Nephron progenitor cell (in vitro differentiated cells): ENCODE results near the gene C12orf57.

ENCODE experiments used
- DNase-seq: peaks from one replicate; pipeline ENCODE4 v3.0.0; 2021
- H3K27ac Mint-ChIP-seq: 2 replicates; pipeline ENCODE4 v1.8.0; 2021; ENCODE audit warnings: mild to moderate bottlenecking, moderate library complexity, mixed read lengths
- H3K27me3 Mint-ChIP-seq: 2 replicates; pipeline ENCODE4 v1.8.0; 2021; ENCODE audit warnings: mild to moderate bottlenecking, low read depth, mixed read lengths; ENCODE audit not compliant: poor library complexity
- H3K36me3 Mint-ChIP-seq: 2 replicates; pipeline ENCODE4 v1.8.0; 2021; ENCODE audit warnings: low read depth, mixed read lengths
- H3K4me1 Mint-ChIP-seq: 2 replicates; pipeline ENCODE4 v1.8.0; 2021; ENCODE audit warnings: mixed read lengths
- H3K4me3 Mint-ChIP-seq: 2 replicates; pipeline ENCODE4 v1.8.0; 2021; ENCODE audit warnings: mild to moderate bottlenecking, moderate library complexity, mixed read lengths
- H3K9me3 Mint-ChIP-seq: 2 replicates; pipeline ENCODE4 v1.8.0; 2021; ENCODE audit warnings: mild to moderate bottlenecking, moderate library complexity, mixed read lengths
- TF ChIP-seq, protein P1 (sequence below): fragments of 200-600 bp; sonication (generic); IDR thresholded peaks from 2 replicates; pipeline ENCODE4 v1.5.0; 2021; ENCODE audit warnings: antibody characterized with exemption

Gene C12orf57

DNA sequence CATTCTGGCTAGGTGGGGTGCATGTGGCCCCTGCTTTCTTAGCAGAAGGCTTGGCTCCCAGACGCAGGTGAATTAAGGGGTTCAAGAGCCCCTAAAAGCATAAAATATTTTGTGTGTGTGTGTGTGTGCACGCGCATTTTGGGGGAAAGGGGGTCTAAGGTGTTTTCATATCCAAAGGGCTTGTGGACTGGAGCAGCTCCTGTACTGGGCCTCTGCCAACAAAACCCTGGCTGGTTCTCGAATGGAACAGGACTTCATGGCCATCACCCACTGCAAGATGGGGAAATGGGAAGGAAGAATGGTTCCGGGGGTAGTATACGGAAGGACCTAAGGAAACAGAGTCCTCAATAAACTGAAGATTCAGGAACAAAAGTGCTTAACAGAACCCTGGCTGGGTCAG lies 20.0 kb upstream of the C12orf57 start:
- peaks cover 20% of the 10 kb centered on the region for H3K36me3 Mint-ChIP-seq
- H3K4me1 Mint-ChIP-seq = peaks cover 76% of the 10 kb centered on the region
- H3K4me3 Mint-ChIP-seq = no peak overlapping the region
- TF ChIP-seq, protein P1, sequence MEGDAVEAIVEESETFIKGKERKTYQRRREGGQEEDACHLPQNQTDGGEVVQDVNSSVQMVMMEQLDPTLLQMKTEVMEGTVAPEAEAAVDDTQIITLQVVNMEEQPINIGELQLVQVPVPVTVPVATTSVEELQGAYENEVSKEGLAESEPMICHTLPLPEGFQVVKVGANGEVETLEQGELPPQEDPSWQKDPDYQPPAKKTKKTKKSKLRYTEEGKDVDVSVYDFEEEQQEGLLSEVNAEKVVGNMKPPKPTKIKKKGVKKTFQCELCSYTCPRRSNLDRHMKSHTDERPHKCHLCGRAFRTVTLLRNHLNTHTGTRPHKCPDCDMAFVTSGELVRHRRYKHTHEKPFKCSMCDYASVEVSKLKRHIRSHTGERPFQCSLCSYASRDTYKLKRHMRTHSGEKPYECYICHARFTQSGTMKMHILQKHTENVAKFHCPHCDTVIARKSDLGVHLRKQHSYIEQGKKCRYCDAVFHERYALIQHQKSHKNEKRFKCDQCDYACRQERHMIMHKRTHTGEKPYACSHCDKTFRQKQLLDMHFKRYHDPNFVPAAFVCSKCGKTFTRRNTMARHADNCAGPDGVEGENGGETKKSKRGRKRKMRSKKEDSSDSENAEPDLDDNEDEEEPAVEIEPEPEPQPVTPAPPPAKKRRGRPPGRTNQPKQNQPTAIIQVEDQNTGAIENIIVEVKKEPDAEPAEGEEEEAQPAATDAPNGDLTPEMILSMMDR = no peak
- DNase-seq = no peak
- H3K27ac Mint-ChIP-seq = peak overlapping the region; percentile 99
- no peaks in the 10 kb centered on the region for H3K9me3 Mint-ChIP-seq
- H3K27me3 Mint-ChIP-seq = peaks cover 2% of the 10 kb centered on the region

DNA sequence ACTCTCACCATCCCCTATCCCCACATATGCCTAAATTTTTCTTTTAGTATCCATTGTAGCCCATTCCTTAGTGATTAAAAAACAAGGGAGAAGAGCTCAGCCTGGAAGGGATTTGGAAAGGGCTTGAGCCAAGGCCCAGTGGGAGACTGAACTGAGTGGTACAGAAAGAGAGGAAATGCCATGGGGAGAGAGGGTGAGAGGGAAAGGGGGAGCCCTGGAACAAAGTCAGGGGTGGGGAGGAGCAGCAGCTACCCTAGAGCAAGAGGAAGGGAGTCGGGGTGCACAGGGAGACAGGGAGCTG lies 18.6 kb upstream of the C12orf57 start:
- Mint-ChIP-seq H3K9me3 (no peaks in the 10 kb centered on the region), H3K27me3 (no peaks in the 10 kb centered on the region), H3K4me1 (peaks cover 78% of the 10 kb centered on the region), H3K36me3 (peaks cover 9% of the 10 kb centered on the region), H3K27ac (peak overlapping the region; percentile 99), H3K4me3 (peak overlapping the region; percentile 89)
- DNase-seq = no peak
- TF ChIP-seq, protein P1 = no peak

DNA sequence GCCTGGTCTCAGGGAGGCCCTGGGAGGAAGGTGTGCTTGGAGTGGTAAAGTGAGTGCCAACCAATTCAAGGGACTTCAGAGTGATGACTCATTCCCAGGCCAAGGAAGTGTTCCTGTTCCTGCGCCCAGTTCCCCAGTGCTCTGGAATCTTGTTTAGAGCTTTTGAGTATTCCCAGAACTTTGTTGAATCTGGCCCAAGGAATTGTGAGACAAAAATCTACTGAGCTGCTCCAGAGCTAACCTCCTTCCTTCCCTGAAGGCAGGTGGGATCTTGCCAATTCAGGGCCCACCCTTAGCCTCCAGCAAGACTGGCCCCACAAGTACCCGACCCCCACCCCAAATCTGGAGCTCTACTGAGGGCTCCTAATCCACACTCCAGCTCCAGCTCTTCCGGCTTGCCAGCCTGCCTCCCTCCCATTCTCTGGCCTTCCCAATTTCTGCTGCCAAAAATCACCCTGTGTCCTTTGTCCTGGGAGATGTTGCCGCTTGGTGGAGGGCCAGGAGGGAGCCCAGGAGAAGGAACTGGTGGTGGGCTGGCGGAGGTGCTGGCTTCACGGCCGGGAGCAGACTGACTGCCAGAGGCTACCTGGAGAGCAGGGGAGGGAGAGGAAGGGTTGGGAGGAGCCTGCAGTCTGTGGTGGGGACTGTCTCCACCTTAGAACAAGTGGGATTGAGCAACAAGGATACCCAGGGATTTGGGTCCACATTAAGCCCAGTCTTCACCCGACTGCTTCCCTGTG lies 18.1 kb upstream of the C12orf57 start:
- peaks cover 10% of the 10 kb centered on the region for H3K36me3 Mint-ChIP-seq
- DNase-seq = peak; percentile 47
- peak overlapping the region; percentile 89 for H3K4me3 Mint-ChIP-seq
- TF ChIP-seq, protein P1 = no peak
- peaks cover 83% of the 10 kb centered on the region for H3K4me1 Mint-ChIP-seq
- no peaks in the 10 kb centered on the region for H3K27me3 Mint-ChIP-seq
- peak overlapping the region; percentile 99 for H3K27ac Mint-ChIP-seq
- no peaks in the 10 kb centered on the region for H3K9me3 Mint-ChIP-seq

DNA sequence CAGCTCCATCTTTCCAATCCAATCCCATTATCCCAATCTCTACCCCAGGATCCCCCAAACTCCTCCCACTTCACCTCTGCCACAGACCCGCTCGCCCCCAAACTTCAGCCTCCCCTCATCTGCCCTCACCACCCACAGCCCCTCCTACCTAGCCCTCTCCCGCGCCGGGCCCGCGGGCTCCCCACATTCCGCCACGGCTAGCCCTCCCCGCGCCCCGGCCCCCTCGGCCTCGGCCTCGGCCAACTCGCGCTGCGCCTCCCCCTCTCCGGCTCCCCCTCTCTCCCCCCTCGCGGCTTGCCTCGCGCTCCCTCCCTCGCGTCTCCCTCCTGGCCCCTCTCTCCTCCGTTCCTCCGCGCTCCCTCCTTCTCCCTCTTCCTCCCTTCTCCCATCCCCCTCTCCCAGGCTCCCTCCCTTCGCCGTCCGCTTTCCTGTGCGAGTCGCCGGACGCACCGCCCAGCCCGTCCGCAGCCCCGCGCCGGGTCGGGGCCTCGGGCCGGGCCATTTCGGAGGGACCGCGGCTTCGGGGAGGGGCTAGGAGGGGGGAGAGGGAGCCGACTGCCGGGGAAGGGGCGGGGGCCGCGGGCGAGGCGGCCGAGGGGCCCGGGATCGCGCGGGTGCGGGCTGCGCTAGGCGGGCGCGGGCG lies 16.3 kb upstream of the C12orf57 start, which contains the start of gene ATN1:
Gene ATN1 (plus strand): TSS at position 581 of the 643 bp plus-strand sequence. CDS start 6,043 bp downstream, outside the sequence.
- TF ChIP-seq, protein P1 = no peak
- Mint-ChIP-seq H3K4me3 (peak within 1 kb of the TSS; percentile 100), H3K36me3 (peaks cover 14% of the 10 kb centered on the region), H3K27ac (peak within 1 kb of the TSS; percentile 99), H3K27me3 (no peaks in the 10 kb centered on the region), H3K9me3 (no peaks in the 10 kb centered on the region), H3K4me1 (peaks cover 85% of the 10 kb centered on the region)
- peak; percentile 81 for DNase-seq

DNA sequence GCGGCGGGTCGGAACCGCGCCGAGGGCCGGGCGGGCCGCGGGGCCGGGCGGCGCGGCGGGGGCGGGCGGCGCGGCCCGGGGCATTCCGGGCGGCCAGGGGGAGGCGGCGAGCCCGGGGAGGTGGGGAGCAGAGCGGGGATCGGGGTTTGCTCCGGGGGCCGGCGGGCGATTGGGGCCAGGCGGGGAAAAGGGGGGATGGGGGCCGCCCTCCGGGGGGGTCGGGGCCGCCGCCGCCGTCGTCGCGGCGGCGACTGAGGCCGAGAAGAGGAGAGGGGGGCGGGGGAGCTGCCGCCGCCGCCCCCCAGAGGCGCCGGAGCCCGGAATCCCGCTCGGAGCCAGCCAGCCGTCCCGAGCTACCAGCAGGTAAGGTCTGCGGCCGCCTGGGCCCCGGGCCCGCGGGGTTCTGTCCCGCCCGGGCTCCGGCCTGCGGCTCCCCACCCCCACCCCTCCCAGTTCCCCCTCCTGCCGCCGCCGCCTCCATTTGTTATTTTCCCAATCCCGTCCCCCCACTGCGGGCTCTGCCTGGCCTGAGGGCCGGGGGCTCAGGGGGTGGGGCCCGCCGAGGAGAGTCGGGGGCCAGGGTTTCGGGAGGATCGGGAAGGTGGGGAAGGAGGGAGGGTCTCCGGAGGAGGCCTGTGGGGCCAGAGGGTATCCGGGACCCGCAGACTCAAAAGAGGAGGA lies 15.7 kb upstream of the C12orf57 start:
- no peak for DNase-seq
- H3K4me1 Mint-ChIP-seq = peaks cover 84% of the 10 kb centered on the region

More for the DNA sequence above, 15.7 kb upstream of the C12orf57 start:
- no peaks in the 10 kb centered on the region for H3K27me3 Mint-ChIP-seq
- H3K36me3 Mint-ChIP-seq = peaks cover 20% of the 10 kb centered on the region
- no peaks in the 10 kb centered on the region for H3K9me3 Mint-ChIP-seq
- TF ChIP-seq, protein P1 = no peak
- peak overlapping the region; percentile 100 for H3K4me3 Mint-ChIP-seq
- peak overlapping the region; percentile 99 for H3K27ac Mint-ChIP-seq
